Stimulated activated CD4-positive, alpha-beta T cell treated with anti-CD3 and anti-CD28 coated beads, Interleukin-12 subunit alpha, Interleukin-12 subunit beta, amount 100 ng/mL, for 4 hours (primary cell): ENCODE results near the gene EGFLAM.

Experiments used
- DNase-seq: peaks from one replicate; pipeline ENCODE4 v3.0.0-alpha.2; 2020

Gene EGFLAM

DNA sequence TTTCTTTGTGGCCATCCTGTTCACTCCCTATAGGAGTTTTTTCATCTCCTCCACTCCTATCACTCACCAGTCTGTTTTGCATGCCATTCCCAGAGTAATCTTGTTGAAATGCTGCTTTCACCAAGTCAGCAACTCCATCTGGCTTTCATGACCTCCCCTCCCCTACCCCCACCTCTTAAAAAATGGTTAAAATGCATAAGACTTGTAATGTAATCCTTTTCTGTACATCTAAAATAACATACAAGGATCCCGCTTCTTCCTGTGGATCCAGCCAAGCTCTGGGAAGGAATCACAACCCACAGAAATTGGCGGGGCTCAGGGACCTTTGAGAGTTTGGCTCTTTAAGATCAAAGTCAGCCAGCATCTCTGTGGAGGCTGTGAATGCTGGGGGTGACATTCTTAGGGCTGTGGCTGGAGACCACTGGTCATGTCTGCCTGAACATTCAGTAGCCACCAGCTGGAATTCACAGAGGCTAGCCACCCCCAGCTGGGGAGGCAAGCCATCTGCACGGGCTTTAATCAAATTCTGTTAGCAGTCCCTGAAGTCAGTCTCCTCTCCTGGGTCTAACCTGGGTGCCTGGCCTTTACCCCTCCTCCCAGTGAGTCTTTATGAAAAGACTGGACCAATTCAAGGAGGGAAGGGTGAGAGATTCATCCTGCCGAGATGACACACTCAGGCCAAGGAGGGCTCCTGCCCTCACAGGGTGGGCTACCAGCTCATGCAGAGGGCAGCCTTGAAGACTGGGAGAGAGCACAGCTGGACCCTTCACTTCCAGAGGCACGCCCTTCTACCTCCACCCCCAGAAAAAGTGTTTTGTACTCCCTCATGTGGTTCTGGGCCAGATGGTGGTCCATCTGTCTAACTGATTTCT, 165.2 kb downstream of the EGFLAM start:
- no peak for DNase-seq

DNA sequence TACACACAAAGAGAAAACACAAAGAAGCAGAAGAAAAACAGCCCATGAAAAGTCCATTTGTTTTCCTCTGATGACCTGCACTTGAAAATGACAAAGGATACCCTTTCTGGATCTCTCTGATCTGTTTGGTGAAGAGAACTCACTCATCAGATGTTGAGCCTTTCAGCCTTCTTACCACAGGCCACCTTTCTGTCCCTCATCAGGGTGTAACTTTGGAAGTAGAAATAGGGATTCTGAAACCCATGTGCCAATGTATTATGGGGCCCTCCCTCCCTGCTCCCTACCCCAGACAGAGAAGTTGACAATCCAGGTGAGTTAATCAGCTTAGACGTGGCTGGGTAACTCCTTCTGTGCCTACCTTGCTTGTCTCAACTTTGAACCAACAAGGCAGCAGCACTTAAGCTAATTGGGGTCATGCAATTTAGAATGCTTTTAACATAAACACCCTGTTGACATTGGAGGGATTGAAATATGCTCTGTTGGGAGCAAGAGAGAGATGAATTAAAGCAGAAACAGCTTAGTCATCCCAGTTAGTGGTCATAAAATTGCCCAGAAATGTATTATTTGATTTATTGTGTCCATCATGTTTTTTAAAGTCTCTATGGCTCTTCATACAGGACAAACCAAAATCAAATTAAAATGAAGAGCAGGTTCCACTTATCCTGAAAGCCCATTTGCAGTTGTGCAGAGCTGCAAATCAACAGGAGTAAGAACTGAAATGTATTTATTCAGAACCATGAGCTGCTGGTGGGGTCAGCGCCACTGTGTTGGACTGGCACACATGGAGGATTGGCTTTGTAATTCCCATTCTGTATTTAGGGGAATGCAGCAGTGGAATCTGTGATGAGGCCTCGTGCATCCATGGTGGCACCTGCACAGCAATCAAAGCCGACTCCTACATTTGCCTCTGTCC, 166.0 kb downstream of the EGFLAM start:
- DNase-seq, result no peak

DNA sequence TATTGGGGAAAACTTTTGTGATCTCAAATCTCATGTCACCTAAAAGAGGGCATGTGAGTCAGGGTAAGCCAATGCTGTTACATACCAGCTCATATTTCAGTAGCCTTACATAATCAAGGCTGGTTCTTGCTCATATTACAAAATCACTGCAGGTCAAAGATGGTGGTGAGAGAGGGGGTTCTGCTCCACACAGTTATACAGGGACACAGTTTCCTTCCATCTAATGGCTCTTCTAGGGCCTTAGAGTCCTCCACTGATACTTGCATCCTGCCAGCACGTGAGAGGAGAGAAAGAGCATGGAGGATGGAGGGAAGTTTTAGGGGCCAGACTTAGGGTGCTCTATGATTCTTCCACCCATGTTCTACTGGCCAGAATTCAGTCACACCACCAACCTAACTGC, 168.1 kb downstream of the EGFLAM start:
- no peak for DNase-seq

DNA sequence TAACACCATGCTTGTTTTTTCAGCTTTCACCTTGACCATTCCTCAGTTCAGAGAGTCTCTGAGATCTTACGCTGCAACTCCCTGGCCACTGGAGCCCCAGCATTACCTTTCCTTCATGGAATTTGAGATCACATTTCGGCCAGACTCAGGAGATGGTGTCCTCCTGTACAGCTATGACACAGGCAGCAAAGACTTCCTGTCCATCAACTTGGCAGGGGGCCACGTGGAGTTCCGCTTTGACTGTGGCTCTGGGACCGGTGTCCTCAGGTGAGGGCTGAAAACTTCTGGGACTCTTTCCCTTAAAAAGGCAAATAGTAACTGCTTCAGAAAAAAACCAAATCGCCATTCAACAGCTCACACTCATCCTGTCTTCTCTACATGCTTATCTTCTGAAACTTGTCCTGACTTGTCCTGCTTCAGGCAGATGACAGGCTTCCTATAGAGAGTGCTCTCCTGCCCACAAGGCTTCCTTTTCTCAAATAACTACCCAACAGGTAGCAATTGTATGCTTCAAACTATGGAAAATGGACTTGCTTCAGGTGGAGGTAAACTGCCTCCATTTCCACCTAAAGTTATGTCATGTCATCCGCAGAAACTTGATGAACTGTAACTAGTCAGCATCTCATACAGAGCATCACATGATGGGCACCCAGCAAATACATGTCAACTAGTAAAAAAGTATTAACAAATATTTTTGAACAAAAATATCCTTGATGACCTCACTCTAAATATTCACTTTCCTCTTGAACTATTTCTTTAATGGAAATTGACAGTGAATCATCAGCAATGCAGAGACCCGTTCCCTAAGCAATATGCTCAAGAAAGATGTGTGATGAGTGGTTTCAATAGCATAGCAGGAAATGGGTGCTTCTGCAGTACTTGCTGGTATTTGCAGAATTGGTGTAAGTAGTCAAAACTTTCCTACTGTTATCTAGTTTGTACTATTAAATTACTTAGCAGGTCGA, 168.9 kb downstream of the EGFLAM start:
- DNase-seq, result no peak

DNA sequence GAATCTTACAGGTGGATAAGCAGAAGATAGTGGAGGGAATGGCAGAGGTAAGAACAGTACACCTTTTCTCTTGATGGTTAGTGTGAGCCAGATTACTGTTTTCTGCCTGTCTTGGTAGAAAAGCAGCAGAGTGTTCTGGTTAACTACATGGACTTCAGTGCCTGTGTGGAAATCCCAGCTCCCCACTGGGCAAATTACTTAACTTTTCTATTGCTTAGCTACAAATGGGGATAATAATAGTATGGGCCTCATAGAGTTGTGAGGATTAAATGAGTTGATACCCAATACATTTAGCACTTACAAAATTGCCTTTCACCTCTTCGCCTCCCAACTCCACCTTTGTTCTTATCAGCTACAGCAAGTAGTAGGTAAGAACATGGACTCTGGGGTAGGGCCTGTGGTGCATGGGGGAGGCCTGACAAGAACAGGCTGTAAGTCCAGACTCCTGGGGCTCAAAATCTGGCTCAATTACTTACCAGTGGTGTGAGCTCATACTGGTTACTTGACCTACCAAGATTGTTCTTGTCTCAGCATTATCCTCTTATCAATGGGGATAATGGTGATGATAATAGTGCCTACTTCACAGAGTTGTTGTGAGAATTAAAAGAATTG, 173.0 kb downstream of the EGFLAM start:
- DNase-seq, result no peak

DNA sequence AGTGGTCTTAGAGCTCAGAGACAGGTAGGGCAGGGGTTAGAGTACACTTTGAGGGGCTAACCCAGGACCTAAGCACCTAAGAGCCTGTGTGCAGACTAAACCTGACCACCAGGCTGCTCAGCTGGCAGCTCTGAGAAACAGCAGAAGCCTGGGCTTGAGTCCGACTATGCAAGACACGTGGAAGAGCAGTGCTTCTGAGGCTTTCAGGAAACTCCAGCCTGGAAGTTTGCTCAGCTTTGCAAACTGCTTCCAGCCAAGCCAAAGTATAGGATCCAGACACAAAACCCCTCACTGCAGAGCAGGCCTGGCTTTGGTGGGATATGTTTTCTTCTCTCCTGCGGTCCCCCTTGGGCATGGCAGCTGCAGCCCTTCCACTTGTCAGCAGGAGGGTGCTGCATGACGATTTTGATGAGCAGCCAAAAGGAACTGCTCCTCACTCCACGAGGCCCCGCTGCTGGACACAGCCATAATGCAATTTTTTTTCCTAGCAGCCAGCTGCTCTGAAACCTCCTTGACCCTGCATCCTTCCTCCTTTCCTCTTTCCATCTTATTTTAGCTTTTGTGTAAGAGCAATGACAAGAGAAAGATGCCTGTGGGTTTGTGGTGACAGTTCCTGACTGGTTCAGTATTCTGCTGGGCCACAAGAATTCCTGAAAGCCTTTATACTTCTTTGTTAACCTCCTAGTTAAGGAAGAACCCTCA, 175.0 kb downstream of the EGFLAM start:
- DNase-seq, result no peak

DNA sequence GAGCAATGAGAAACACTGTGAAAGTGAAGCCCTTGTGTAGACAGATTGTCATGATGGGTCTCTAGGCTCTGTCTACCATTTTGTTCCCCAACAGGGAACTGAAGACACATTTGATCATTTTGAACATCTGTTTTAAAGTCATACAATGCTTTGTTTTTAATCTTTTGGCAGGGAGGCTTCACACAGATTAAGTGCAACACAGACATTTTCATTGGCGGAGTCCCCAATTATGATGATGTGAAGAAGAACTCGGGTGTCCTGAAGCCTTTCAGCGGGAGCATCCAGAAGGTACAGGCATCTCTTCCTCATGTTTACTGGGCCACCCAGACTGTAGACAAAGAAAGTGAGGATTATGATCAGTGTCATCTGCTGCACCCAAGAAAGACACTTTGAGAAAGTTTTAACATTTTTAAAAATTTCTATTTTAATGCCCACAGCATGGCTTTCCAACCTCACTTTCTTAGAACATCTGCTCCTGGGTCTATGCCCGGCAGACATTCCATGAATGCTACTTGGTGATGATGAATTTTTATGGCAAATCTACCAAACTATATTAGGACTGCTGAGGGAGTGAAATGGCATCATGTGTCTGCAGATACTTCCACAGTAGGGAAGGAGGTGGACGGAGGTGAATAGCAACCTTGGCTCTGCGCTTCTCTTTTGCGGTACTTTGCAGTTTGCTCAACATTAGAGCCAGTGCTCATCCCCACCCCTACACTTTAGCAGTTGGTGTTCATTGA, 176.8 kb downstream of the EGFLAM start:
- no peak for DNase-seq

DNA sequence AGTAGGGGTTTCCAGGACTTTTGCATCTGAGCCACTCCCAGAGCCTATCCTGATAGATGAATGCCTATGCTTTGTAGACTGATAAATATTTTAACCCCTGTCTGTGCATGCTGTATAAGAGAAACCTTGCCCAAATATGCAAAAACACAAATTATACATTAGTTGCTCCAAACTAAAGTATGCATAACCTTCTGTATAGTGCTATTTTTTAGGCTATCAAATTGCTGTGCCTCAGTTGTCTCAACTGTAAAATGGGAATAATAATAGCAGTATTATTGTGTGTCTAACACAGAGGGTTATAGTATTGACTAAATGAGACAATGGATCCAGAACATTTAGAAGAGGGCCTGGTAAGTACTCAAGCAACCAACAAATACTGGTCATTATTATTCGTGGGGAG, 180.4 kb downstream of the EGFLAM start:
- DNase-seq, result no peak

DNA sequence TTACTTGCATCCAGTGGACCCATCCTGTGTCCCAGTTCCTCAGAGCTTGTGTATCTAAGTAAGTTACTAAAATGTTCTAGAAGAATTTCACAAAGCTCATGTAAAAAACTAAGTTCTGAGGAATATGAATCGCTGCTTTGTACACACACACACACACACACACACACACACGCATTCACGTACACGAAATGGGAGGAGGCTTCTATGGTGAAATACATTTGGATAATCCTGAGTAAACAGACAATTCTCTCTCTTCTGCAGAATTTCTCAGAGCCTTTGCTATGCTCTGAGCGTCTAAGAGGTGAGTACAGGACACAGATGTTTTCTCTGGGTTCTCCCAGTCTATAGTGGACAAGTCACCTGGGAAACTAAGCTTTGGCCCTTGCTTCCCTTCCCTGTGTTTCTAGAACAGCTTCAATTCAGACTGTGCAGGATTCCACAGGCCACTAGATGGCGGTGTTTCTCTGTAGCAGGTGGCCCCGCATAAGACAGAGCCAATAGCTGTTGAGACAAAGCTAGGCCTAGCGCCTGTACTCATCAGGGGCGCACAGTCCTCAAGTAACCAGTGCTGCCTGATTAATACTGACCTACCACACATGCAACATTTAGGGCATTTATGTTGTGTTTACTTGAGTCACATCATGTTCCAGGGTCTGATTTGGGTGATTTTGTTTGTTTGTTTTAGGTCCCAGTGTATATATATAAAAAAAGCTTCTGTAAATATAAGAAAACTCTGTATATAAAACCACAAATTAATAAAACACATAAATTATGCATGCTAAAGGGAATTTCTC, 183.3 kb downstream of the EGFLAM start:
- DNase-seq, result peak; percentile 72

DNA sequence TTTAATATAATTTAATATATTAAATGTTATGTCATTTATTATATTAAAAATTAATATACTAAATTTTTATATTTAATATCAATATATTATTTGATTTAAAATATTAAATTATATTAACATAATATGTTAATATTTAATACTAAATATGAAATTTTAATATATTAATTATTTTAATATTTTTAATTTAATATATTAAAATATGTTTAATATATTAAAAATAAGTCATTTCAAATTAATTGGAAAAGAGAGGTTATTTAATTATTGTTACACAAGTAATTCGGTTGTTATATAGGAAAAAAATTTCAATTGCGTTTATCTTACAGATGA, 183.9 kb downstream of the EGFLAM start:
- no peak for DNase-seq

DNA sequence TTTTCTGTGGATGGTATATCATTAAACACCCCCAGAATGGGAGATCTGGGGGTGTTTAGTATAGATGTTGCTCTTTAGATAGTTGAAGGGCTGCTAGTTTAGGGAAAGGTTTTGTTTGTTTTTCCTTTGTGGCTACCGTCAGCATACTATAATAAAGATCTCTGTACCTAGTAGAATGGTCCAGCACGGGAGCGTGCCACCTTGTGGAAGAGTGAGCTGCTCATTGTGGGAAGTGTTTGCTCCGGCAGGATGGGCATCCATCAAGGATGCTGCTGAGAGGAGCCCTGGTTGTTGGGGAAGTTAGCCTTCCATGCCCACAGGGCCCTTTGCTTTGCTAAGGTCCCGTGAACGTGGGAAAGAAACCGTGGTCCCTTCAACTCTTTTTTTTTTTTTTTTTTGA, 185.0 kb downstream of the EGFLAM start:
- no peak for DNase-seq

DNA sequence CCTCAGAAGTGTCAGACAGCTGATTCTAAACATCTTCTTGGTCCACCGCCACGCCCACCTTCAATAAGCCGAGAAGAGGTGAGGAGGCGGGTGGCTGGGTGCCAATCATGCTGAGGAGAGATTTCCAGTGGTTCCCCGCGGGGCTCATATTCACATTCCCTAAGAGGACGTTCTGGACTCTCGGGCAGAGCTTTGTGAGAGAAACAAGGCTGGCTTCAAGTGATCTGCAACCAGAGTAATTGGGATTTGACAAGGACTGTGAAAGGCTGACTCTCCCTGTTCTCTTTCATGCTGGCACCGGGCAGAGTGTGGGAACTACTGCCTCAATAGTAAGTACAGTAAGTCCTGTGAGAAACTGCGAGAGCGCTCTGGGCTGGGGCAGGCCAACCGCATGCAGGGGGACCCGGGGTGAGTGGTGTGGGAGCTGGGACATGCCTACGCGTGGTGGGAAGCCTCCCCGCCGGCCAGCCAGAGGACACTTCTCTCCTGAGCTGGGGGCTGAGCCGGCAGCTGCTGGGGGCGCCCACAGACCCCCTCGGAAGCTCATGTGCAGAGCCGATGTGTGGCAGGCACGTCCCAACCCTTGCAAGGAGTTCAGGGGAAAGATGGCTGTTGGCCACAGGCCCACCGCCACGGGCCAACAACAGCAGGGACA, 187.1 kb downstream of the EGFLAM start:
- DNase-seq, result no peak

DNA sequence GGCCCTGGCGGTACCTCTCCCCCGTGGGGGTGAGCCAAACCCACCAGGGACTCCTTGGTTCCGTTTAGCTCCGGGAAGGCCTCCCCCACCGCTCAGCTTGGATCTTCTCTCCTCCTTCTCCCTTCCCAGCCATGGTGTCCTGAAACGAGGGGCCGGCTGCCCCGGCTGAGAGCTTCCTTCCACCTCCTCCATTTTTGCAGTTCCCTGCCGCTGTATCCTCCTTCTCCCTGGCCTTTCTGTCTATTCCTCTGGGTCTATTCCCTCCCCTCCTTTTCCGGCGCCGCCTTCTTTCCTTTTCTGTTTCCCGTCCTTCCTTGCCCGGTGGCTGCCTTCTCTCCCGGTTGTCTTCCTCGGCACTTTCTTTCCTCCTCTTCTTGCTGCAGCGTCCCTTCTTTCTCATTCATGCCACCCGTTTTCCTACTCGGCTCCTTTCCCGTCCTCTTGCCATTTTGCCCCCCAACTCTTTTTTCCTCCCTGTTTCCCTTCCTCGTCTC, 187.7 kb downstream of the EGFLAM start:
- DNase-seq, result no peak

DNA sequence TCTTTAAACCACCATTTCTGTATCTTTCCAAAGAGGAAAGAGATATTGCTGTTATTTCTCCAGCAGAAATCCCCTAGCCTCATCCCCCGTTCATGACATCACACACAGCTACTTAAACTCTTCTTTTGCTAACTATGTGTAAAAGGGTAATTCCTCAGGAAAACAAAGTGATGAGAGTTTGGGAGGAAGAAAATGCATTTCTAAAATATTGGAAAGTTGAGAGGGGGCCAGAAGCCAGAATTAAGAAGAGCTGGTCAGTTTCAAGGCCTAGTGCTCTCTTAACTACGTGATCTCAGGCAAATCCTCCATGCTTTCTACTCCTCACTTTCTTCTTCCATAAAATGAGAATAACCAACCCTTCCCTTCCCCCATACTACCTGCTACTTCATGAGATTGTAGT, 188.7 kb downstream of the EGFLAM start:
- no peak for DNase-seq

DNA sequence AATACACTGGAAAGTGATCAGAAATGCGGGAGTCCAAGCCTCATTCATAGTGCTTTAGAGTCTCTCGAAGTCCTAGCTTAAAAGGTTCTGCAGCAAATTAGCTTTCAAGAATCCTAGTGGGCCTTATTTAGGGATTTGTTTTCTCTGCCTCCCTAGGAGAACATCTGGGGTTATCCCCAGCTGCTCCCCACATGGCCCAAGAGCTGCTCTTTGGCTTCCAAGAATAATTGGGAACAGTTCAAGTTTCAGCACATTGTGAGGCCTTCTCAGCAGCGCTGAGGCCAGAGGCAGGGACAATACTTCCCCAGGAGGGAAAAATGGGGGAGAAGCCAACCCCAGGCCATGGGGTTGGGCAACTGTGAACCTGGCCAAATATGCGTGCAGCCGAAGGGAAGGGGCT, 189.4 kb downstream of the EGFLAM start:
- no peak for DNase-seq

DNA sequence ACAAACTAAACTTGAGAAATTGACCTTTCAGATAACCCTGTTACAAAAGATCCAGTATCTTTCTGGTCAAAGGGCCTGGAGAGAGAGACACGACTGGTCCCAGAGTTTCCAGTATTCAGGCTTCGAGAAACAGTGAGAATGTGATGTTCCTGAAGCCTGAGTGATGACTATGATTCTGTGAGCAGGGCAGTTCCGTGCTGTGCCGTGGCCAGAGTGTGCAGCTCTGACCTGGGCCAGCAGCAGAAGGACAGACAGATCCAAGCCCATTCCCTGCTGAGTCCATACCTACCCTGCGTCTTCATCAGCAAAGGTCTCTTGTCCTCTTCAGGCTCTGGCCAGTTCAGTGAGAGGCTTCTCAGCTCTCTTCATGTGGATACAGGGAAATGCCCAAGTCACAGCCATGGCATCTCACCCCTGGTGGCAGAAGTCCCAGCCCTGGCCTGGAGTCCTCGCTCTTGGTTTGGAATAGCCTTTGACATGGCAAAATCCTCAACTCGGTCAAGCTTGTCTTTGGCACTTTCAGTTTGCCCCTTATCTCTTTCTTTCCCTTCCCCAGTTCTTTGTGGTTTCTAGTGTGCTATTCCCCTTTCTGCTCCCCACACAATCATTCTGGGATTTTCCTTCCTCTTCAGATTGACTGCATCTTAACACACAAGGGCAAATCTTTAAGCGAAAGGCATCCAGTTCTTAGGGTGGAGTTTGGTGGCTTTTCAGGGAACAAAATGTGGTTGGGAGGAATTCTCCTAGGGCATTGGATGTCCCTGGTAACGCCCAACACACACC, 190.4 kb downstream of the EGFLAM start:
- DNase-seq, result no peak

DNA sequence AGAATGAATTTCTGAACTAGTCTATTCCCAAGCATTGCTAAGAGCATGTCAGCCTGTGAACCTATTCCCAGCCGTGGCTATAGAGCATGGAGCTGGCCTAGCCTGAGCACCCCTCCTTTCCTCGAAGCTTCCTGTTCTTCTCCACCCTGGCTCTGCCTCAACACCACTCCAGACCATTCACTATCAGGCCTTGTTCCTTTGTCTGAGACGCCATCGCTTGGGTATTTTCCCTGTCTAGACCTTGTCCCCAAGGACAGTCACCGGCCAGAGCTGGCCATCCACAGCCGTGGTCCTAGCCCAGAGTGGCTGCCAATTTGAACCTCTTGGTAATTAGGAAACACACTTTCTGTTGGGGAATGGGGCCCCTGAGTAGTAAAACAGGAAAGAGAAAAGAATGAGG, 192.3 kb downstream of the EGFLAM start:
- DNase-seq, result no peak

DNA sequence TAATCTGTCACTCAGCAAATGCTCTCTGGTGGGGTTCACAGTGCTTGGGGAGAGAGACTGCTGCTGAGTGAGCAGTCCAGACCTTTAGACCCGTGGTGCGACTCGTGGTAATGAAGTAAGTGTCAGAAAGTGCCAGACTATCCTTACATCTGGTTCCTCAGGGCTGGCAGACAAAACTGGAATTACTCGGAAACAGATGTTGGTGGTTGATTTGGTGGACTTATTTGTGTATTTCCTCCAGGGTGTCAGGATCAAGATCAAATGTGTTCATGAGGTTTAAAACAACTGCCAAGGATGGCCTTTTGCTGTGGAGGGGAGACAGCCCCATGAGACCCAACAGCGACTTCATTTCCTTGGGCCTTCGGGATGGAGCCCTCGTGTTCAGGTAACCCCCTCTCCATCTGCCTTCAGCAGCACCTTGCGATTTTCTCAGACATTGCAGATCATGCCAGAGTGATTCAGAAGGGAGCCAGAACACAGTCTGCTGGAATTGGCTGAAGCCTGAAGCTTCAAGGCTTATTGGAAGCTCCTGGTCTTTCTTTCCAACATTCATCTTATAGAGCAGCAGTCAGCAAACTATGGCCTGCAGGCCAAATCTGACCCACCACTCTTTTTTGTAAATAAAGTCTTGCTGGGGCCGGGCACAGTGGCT, 192.8 kb downstream of the EGFLAM start:
- no peak for DNase-seq
